Tongue (tissue), 2 donors: Measurements from ENCODE around the gene CPPED1. TPM values are rescaled to one million over a fixed set of nuclear protein-coding genes. Genes with fewer than 3 reads are reported as not detected.

ENCODE experiments used
- small RNA-seq: library from RNA; depleted of rRNA; stranded (forward); fragments of <200 nt; gene quantifications from one replicate; pipeline ENCODE3, GENCODE V24; 2014; ENCODE audit warnings: low replicate concordance
- total RNA-seq: library from RNA; depleted of rRNA; stranded (reverse); fragments of >200 nt; gene quantifications from one replicate; pipeline ENCODE4 v1.2.3, GENCODE V29; 2014

CPPED1 gene
- total RNA-seq, 1 donor from 2014 or later = 9.3 TPM

Small RNAs within 50 kb of the gene (small RNA-seq; reads per million reads assigned to genes)
- not detected for gene MIR4718
- gene RF00443 = not detected

Other genes starting within 250 kb of the CPPED1 start
- 2.6 TPM for gene SHISA9, start 97.7 kb upstream of the CPPED1 start, total RNA-seq